GM23338 (cell line): ENCODE data around the gene ACVRL1. TPM values are rescaled to one million over a fixed set of nuclear protein-coding genes. Genes with fewer than 3 reads are reported as not detected.

Experiments used
- ATAC-seq: fragments of 200-7000 bp; cut with Tn5 transposase; 3 replicates; pipeline ENCODE4 v1.9.1; 2020
- DNase-seq: peaks from one replicate; pipeline ENCODE4 v3.0.0-alpha.2; 2015; ENCODE audit warnings: low spot score
- H2AFZ ChIP-seq: fragments of 200-600 bp; sonication (generic); 2 replicates; pipeline ENCODE4 v1.8.0; 2016; ENCODE audit warnings: antibody characterized with exemption, mild to moderate bottlenecking, moderate library complexity
- H3F3A ChIP-seq: fragments of 200-600 bp; sonication (generic); replicated peaks from 2 replicates; pipeline ENCODE4 v1.8.0; 2017; ENCODE audit warnings: antibody characterized with exemption, mixed run types, low read depth
- H3K27ac ChIP-seq: fragments of 200-600 bp; sonication (generic); 2 replicates; pipeline ENCODE4 v1.6.1; 2016; ENCODE audit warnings: low read depth
- H3K27me3 ChIP-seq: fragments of 200-600 bp; sonication (generic); 2 replicates; pipeline ENCODE4 v1.8.0; 2016; ENCODE audit warnings: mild to moderate bottlenecking, mixed run types, moderate library complexity; ENCODE audit not compliant: insufficient read depth
- H3K36me3 ChIP-seq: fragments of 200-600 bp; sonication (generic); 2 replicates; pipeline ENCODE4 v1.8.0; 2016; ENCODE audit warnings: mild to moderate bottlenecking; ENCODE audit not compliant: insufficient read depth
- H3K4me1 ChIP-seq: fragments of 200-600 bp; sonication (generic); 2 replicates; pipeline ENCODE4 v1.8.0; 2016; ENCODE audit warnings: mild to moderate bottlenecking, moderate library complexity; ENCODE audit not compliant: insufficient read depth
- H3K4me2 ChIP-seq: fragments of 200-600 bp; sonication (generic); 2 replicates; pipeline ENCODE4 v1.7.1; 2017; ENCODE audit warnings: mixed run types
- H3K4me3 ChIP-seq: fragments of 200-600 bp; sonication (generic); 2 replicates; pipeline ENCODE4 v1.6.1; 2016; ENCODE audit warnings: mixed run types
- H3K79me2 ChIP-seq: fragments of 200-600 bp; sonication (generic); replicated peaks from 2 replicates; pipeline ENCODE4 v1.8.0; 2017; ENCODE audit warnings: mild to moderate bottlenecking; ENCODE audit not compliant: insufficient read depth
- H3K9me2 ChIP-seq: fragments of 200-600 bp; sonication (generic); 2 replicates; pipeline ENCODE4 v1.8.0; 2017; ENCODE audit not compliant: insufficient read depth
- H4K20me1 ChIP-seq: fragments of 200-600 bp; sonication (generic); replicated peaks from 2 replicates; pipeline ENCODE4 v1.8.0; 2017; ENCODE audit warnings: mild to moderate bottlenecking; ENCODE audit not compliant: insufficient read depth
- H3K27ac Mint-ChIP-seq: 2 replicates; pipeline ENCODE4 v1.8.0; 2020; ENCODE audit warnings: inconsistent platforms, mild to moderate bottlenecking, moderate library complexity, mixed read lengths
- H3K27me3 Mint-ChIP-seq: 3 replicates; pipeline ENCODE4 v1.8.0; 2022; ENCODE audit warnings: low read depth, mild to moderate bottlenecking, moderate library complexity, mixed read lengths, inconsistent platforms; ENCODE audit not compliant: insufficient read depth, poor library complexity
- H3K36me3 Mint-ChIP-seq: 3 replicates; pipeline ENCODE4 v1.8.0; 2021; ENCODE audit warnings: low read depth, mild to moderate bottlenecking, inconsistent platforms, moderate library complexity, mixed read lengths
- H3K4me1 Mint-ChIP-seq: 3 replicates; pipeline ENCODE4 v1.8.0; 2020; ENCODE audit warnings: mild to moderate bottlenecking, inconsistent platforms, mixed read lengths
- H3K4me3 Mint-ChIP-seq: 3 replicates; pipeline ENCODE4 v1.8.0; 2021; ENCODE audit warnings: moderate library complexity, mild to moderate bottlenecking, inconsistent platforms, mixed read lengths
- H3K9me3 Mint-ChIP-seq: 3 replicates; pipeline ENCODE4 v1.8.0; 2020; ENCODE audit warnings: moderate library complexity, mild to moderate bottlenecking, inconsistent platforms, mixed read lengths
- EZH2 ChIP-seq: fragments of 200-600 bp; sonication (generic); IDR thresholded peaks from one replicate; pipeline ENCODE4 v1.8.0; 2017; ENCODE audit warnings: antibody characterized with exemption, mild to moderate bottlenecking, low read depth; ENCODE audit not compliant: unreplicated experiment
- EZH2phosphoT487 ChIP-seq: fragments of 200-600 bp; sonication (generic); IDR thresholded peaks from one replicate; pipeline ENCODE4 v1.8.1; 2018; ENCODE audit warnings: antibody characterized with exemption; ENCODE audit not compliant: unreplicated experiment
- JUNB ChIP-seq: IDR thresholded peaks from one replicate; pipeline ENCODE4 v1.6.1; 2016; ENCODE audit warnings: antibody characterized with exemption; ENCODE audit not compliant: unreplicated experiment
- REST ChIP-seq: IDR thresholded peaks from one replicate; pipeline ENCODE4 v1.6.1; 2018; ENCODE audit warnings: antibody characterized with exemption; ENCODE audit not compliant: unreplicated experiment
- STAT1 ChIP-seq: IDR thresholded peaks from one replicate; pipeline ENCODE4 v1.6.1; 2016; ENCODE audit warnings: antibody characterized with exemption; ENCODE audit not compliant: unreplicated experiment
- ZNF114 ChIP-seq: fragments of 250-450 bp; sonication (Bioruptor Pico); IDR thresholded peaks from 2 replicates; pipeline ENCODE4 v1.5.0; 2020; ENCODE audit warnings: mild to moderate bottlenecking, moderate library complexity
- ZNF331 ChIP-seq: fragments of 250-450 bp; sonication (Bioruptor Pico); IDR thresholded peaks from 2 replicates; pipeline ENCODE4 v1.5.0; 2020; ENCODE audit warnings: low read depth, mild to moderate bottlenecking, moderate library complexity
- polyA plus RNA-seq: library from polyadenylated mRNA; unstranded; fragments of >200 nt; fragmentation: Nextera tagmentation; extraction: Ambion mirVana; gene quantifications from 2 replicates; pipeline ENCODE4 v1.2.1, GENCODE V29; 2016
- total RNA-seq: library from RNA; depleted of rRNA; stranded (reverse); fragments of >200 nt; shearing (Covaris generic); gene quantifications from 2 replicates; pipeline ENCODE4 v1.2.3, GENCODE V29; 2014

Gene ACVRL1
- total and polyA plus RNA-seq, 2 experiments from 2014 or later = 0.28 TPM; not detected in 1

GRCh38 chr12:51960488-51960887 lies 53.2 kb downstream of the ACVRL1 start (continued):
- TF ChIP-seq REST (no peak), ZNF331 (CRISPR knock-in tag) (no peak), EZH2 (no peak), ZNF114 (no peak), JUNB (no peak), EZH2phosphoT487 (no peak)

DNA sequence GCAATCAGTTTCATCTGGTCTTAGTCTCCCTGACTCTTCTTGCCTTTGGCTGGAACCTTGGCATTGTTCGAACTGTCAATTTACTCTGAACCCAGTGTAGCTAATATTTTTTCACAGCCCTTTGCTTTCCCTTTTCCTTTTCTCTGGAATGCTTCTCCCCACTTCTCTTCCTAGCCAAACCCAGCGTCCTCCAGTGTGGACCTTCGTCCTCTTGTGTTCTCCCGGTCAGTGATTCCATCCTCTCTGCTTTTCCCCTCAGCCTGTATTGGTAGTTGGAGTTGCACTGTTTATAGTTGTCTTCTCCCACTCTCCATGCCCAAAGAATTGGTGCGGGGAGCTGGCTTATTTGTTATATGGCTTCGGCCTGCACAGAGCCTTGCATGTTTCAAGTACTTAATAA lies 53.6 kb downstream of the ACVRL1 start:
- no peak overlapping the region for H3K27ac Mint-ChIP-seq
- ATAC-seq (no peak), DNase-seq (no peak)
- peaks cover 6% of the 10 kb centered on the region for H3K4me1 Mint-ChIP-seq
- Histone ChIP-seq H3K4me1 (no peaks in the 10 kb centered on the region; the same call in 1 of the 2 replicates), H3K27me3 (no peaks in the 10 kb centered on the region), H2AFZ (no peak overlapping the region), H4K20me1 (peaks cover 19% of the 10 kb centered on the region), H3K27ac (no peak overlapping the region), H3F3A (no peaks in the 10 kb centered on the region), H3K4me2 (no peak overlapping the region), H3K9me2 (no peaks in the 10 kb centered on the region), H3K36me3 (no peaks in the 10 kb centered on the region), H3K79me2 (peaks cover 31% of the 10 kb centered on the region), H3K4me3 (no peak overlapping the region)
- H3K27me3 Mint-ChIP-seq = no peaks in the 10 kb centered on the region
- TF ChIP-seq STAT1 (no peak), REST (no peak), JUNB (no peak)
- H3K9me3 Mint-ChIP-seq = no peaks in the 10 kb centered on the region
- no peak overlapping the region for H3K4me3 Mint-ChIP-seq
- peaks cover 13% of the 10 kb centered on the region for H3K36me3 Mint-ChIP-seq
